Erythroblast (primary cell): ENCODE results near the gene MAN2A2.

Experiments
- GATA1 ChIP-seq: IDR thresholded peaks from 2 replicates; pipeline ENCODE4 v1.6.1; 2011; ENCODE audit warnings: low read depth, mild to moderate bottlenecking, control low read depth, low read length, moderate library complexity
- POLR2A ChIP-seq: IDR thresholded peaks from 2 replicates; pipeline ENCODE4 v1.6.1; 2011; ENCODE audit warnings: mild to moderate bottlenecking, low read length

GRCh38 chr15:90883976-90884718, 19.0 kb upstream of the MAN2A2 start, which contains the start of gene FES:
- TF ChIP-seq POLR2A (no peak), GATA1 (no peak)
